Myocyte (in vitro differentiated cells): ENCODE measurements around the gene TWIST2. TPM values are rescaled to one million over a fixed set of nuclear protein-coding genes. Genes with fewer than 3 reads are reported as not detected.

ENCODE experiments used
- DNase-seq: peaks from one replicate; pipeline ENCODE4 v3.0.0-alpha.2; 2012; ENCODE audit warnings: low read depth
- total RNA-seq: library from RNA; depleted of rRNA; stranded (reverse); fragments of >200 nt; gene quantifications from 2 replicates; pipeline ENCODE4 v1.2.3, GENCODE V29; 2014

Gene TWIST2
- total RNA-seq, 1 donor from 2014 or later = 5.0 TPM

DNA sequence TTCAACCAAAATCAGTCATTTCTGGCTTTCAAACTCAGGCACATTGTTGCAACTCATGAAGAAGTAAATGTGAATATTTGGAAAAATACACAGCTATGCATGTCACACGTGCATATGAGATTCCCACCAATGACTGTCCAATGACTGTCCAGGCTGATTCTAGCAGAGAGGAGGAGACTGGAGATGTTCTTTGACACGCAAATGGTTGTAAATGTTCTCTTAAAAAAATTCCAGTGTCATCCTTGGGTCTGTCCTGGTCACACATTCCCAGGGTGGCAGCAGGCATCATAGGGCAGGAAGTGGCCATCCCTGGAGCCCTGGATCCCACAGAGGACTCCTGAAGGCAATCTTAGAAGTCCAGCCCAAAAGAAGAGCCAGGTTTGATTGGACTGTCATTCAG lies 40.9 kb downstream of the TWIST2 start:
- DNase-seq = no peak

DNA sequence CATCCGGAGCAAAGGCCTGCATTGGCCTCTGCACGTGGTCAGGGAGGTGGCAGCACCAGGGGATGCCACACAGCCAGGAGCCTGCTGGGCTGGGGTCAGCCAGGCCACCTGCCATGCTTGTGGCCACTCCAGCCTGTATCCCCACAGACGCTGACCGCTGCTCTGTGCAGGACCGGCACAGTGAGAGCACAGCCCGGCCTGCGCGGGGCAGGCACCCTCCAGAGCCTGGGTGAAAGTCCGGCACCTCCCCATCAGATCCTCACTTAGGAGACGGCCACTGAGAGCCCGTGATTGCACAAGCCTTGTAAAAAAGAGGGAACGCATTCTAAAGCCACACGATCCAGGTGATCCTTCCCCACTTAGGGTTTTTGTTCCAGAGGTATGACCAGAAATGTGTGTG lies 42.2 kb downstream of the TWIST2 start:
- no peak for DNase-seq

DNA sequence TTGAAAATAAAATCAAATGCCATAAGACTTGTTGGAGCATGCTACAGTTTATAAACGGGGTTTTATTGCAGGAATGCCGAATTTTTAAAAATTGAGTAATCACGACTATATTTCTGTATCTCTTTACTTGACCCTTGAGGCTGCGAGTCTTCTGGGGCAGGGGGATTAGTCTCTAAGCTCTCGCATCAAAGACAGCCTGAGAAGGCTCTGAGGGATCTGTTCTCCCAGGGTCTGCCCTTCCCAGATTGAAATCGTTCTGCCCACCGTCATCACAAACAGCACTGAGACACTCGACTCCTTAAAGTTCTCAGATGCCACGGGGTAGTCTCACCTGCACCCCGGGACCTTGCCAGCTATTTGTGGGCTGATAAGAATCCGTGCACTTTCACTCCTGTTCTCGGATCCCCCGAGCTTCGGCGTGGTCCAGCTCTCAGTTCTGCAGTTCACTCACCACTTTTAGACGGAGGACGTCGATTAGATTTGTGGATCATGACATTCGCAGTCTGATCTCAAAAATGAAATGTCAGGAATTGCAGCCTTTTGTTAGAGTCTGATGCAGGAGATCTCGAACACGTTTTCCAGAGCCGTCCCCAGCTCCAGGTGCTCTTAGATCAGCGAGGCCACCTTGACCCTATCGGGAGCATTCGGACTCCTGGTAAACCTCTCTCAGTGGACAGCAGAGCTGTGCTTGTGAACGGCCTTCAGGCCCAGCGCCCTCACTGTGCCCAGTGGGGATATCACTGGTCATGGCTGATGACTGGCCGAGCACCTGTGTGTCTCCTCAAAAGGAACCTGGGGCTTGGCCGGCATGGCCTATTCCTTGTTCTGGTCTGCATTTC lies 43.0 kb downstream of the TWIST2 start:
- DNase-seq = no peak

DNA sequence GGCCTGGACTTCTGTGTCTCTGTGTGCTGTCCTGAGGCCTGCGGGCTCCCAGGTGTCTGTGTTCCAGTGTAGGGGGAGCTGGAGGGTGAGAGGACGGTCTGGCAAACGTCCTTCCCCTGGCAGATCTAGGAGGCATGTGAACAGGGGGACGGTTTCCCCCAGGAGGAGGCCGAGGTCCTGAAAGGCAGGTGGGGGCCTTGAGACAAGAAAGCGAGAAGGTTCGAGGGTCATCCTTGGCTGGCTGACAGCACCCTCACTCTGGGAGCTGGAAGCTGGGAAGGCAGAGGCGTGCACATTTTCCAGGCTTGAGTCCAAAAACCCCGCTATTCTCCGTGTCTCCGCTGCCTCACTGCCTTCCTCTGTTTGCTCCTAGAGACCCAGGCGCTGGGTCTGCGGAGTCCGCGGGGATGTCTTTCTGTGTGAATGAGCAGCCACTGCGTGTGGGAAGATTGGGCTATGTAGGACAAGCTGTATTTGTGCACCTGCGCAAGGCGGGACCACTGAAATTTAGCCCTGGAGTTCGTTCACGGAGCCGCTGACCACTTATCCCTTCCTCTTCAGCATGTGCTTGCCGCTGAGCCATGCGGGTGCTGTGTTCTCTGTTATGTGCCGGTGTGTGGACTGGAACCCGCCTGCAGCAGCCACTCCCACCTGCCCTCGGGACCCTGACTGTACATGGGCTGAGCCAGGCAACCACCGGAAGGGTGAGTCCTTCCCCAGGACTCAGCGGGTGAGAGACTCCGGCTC lies 43.7 kb downstream of the TWIST2 start:
- no peak for DNase-seq

DNA sequence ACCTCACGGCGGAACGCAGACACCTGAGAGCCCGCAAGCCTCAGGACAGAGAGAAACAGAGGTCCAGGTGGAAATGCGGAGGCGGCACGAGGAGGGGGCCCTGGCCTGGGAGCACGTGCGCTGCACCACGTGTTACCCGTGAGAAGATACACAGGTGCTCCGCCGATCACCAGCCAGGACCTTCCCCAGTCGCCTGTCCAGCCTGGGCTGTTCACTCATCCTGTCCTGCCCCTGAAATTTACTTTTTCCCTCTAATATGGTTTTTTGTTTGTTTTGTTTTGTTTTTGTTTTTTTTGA lies 44.3 kb downstream of the TWIST2 start:
- no peak for DNase-seq

DNA sequence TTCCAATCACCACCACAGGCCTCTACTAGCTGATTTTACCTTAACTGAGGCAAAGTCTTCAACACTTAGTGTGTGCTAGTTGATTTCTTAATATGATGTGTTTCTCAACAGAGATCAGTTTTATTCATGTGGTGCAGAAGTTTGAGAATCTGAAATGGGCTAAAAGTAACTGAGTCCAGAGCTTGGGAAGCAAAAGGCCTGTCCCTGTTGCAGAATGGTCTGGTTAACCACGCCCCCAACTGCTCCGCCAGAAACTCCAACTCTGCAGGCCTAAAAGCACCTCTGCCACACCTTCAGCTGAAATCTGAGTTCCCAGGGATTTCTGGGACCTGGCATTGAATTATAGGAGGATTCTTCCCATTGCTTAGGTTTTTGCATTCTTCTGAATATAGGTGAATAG lies 44.9 kb downstream of the TWIST2 start:
- no peak for DNase-seq

DNA sequence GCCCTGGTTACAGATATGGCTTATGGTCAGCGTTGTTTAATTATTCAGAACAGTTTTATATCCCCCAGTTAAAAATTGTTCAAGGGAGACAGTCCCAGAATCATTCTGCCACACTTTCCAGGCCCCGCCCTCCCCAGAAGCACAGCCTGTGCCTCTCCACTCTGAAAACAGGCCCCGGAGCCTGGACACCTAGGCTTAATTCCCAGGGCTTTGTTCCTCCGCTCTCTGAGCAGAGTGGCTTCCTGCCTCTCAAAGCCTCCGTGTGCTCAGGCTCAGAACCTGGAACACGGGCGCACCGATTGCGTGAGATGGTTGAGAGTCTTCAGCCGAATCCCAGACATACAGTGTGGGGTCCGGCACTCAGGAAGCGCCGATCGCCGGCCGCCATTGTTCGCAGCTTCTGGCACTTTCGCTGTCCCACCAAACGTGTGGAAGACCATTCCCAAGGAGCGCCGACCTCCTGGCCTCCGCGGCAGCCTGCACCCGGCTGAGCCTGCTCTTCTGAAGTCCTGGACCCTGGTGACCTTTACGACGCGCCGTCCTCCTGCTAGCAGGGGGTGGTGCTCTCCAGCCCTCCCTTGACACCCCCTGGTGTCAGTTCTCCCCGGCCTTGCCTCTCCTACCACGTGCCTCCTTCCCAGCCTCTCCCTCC lies 45.6 kb downstream of the TWIST2 start:
- DNase-seq = no peak

DNA sequence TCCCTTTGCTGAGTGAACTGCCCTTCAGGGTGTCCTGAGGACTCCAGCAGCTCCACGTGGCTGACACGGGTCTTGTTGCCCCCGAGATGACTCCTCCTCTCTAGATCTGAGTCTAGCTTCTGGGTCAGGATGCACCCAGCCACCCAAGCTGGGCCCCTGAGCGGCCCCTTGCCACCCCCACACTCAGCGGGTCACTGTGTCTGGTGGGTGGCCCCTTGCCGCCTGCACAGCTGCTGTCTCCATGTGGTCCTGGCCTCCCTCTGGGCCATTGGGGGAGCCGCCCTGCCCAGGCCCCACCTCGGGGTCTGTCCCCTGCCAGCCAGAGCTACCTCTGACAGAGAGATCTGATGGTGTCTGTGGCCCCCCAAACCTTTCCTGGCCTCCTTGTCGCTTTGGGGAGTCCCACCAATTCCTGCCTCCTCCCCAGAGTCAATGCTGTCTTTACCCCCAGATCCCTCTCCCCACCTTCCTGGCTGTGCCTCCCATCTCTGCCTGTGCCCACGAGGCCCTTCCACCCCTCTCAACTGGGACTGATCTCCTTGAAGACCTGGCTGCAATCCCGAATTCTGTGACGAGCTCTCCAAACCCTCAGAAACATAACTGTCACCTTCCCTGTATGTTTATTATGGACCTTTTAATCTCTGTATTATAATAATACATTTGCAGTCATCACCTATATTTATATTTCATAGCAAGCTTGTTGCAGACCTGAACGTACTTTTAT lies 46.5 kb downstream of the TWIST2 start:
- no peak for DNase-seq

DNA sequence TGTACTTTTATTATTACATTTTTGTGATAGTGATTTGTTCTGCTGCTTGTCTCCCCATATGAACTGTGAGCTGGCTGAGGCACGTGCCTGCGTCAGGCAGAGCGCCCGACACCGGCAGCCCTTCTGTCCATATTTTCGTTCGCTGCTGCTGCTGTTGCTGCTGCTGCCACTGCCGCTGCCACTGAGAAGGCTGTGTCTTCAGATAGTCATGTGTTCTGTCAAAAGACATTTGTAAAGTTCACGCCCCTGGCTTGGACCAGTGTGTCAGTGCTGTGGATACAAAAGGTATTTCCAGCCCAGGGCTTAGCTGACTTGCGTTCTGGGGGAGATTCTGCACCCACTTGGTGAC lies 47.0 kb downstream of the TWIST2 start:
- DNase-seq = no peak

DNA sequence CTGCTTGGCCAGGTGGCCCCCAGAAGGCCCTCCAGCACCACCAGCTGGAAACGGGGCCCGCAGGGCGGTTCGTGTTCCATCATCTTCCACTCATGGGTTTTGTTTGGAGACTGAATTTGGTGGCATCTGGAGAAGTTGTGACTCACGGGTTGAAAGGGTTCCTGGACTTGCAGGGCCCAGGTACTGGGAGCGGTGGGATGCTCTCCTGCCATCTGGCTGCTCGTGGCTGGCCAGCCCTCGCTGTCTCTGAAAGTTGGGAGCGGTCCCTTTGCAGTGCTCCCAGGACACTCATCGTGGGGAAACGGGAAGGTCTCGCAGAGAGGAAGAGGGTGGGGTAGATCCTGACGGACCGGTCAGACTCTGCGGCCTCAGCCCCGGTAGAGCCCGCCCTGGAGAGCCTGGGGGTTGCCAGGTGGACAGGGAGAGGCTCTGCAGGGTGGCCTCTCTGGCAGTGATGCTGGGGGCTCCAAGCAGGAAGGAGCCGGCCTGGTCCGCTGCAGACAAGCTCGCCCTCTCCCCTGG lies 47.5 kb downstream of the TWIST2 start:
- no peak for DNase-seq

DNA sequence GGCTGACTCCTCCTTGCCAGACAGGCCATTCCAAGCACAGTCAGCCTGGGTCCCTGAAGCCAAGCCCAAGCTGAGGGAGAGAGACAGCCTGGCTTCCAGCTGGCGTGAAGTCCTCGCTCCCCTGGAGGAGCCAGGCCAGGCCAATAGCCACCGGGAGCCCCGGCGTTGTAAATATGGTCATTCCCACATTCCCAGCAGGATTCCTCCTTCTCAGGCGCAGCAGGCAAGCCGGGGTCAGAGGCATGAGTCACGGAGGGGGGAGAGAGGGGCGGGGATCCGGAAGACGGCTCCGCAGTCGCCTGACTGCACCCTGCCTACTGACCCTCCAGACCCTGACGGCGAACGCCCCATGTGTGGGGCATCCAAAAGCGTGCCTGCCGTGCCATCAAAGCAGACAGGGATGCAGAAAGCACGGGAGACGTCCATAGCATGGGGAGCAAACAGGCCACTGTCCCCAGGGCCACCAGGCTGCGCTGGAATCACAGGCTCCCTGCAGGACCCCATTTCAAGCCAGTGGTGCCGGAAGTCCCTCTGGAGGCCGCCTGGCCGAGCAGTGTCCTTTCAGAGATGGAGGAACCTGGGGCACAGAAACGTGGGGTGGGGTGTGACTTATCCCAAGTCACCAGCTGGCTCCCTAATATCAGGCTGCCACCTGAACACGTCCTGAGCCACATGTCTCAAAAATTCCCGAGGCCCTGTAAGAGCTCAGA lies 48.2 kb downstream of the TWIST2 start:
- DNase-seq = peak; percentile 69

DNA sequence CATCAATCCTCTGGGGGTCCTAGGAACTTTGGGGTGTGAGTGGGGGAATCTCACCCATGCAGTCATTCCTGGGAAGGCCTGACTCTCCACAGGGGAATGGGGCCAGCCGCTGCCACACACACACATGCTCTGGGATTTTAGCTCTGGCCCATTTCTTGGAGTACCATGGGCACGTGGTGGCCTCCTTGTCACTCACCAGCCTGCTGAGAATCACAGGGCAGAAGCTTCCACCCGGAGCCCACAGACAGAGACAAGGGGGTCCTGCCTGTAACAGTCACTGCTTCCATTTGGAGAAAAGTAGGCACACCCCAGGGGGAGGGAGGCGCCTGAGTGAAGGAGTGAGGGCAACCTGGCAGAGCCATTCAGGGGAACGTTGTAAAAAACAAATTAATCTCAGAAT lies 48.8 kb downstream of the TWIST2 start:
- DNase-seq = no peak

DNA sequence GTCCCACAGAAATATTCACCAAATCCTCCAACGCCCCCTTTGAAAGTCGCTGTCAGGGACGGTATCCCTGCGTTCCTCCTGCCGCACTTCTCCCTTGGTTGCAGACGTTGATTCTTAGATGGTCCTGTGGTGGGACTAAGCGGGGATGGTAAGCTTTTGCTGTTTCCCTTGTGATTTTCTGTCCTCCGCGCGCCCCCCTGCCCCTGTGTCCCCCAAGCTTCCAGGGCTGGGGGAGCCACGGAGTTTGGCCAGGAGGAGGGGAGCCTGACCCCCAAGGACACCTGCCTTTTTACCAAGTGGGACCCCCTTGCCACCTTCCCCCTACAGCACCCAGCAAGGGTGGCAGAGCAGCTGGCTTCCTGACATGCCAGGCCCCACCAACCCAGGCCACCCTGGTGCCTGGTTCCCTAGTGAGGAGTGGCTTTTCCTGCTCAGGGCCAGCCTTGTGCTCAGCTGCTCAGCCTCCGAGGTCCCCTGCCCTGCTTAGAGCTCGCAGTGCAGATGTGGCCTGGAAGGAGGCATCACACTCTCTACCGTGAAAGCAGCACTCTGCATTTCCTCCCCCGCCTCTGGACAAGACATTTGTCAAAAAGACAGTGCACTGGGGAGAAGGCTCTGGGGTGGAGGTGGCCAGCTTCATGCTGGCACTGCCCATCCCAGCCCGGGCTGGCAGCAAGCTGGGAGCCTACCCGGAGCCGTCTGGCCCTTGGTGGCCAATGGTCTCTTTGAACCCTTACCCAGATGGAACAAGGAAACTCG lies 49.4 kb downstream of the TWIST2 start:
- no peak for DNase-seq

DNA sequence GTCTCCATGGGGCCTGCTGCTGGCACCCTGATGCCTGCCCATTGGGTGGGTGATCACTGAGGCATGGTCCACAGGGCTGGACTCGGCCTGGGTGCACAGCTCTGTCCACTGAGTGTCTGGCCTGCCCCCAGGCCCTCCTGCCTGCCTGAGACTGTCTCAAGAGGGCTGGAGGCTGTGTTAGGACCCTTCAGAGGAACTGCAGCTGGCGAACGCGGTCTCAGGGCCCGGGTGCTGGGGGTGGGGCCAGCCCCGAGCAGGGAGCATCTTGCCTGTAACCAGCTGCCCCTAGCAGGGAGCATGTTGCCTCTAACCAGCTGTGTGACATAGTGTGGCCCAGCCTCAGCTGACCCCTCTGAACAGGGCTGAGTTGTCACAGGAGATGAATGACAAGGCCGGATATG lies 50.0 kb downstream of the TWIST2 start:
- no peak for DNase-seq

DNA sequence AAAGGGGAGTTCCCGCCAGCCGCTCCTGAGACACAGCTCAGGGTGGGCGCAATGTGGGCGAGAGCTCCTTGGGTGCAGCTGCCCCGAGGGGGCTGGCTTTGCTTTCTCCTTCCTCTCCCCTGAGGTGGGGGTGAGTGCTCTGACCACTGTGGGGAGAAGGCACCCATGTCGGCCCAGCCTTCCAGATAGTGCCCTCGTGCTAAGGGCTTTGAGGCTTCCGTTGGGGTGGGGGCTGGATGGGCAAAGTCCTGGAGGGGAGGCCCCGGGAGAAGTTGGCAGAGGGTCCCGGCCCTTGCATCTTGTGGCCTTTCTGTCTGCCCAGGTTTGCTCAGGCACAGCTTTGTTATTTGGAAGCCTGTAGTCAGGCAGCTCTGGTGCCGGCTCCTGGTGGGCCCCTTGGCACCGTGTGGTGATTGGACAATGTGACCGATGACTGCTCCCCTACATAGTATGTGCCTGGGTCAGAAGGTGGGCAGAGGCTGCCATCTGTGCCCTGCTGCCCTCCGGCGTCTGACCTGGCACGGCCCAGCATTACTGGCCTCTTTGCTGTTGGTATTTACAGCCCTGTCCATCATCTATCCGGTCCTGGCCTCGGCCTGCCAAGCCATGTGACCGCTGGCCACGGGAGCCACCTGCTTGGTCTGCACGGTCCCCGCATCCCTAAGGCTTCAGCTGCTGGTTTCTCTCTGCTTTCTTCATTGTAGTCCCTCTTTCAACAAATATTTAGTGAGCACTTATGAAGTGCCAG lies 50.8 kb downstream of the TWIST2 start:
- peak; percentile 60 for DNase-seq

DNA sequence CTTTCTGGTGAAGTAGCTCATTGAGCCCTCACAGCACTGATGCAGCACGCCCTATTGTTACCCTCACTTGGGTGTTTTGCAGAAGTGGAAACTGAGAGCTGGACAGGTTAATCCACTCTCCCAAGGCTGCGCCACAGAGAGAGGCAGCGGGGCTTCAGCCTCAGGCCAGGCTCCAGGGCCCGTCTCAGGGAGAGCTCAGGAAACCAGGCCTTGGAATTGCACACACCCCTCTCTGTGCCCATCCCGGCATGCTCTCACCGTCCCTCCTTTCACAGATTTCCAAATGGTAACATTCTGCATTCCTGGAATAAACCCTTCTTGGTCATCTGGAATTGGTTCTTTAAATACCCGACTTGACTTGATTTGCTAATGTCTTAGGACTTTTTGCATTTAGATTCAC lies 51.5 kb downstream of the TWIST2 start:
- DNase-seq = no peak

DNA sequence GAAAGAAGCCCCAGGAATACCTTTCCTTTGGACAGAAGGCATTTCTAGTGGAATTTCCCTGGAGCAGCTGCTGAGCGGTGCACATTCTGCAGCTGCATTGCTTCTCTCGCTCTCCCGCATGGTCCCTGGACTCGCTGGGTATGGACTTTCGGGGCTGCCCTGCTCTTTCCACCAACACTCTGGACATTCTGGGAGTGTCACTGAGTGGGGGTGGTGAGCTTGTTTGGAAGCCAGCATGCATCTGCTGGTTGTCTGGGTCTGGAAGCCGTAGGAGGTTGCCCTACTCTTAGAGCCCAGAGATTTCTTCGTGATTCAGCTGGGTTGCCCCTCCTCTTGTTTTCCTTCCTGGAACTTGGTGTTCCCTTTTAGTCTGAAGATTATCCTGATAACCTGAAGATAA lies 52.6 kb downstream of the TWIST2 start:
- no peak for DNase-seq

DNA sequence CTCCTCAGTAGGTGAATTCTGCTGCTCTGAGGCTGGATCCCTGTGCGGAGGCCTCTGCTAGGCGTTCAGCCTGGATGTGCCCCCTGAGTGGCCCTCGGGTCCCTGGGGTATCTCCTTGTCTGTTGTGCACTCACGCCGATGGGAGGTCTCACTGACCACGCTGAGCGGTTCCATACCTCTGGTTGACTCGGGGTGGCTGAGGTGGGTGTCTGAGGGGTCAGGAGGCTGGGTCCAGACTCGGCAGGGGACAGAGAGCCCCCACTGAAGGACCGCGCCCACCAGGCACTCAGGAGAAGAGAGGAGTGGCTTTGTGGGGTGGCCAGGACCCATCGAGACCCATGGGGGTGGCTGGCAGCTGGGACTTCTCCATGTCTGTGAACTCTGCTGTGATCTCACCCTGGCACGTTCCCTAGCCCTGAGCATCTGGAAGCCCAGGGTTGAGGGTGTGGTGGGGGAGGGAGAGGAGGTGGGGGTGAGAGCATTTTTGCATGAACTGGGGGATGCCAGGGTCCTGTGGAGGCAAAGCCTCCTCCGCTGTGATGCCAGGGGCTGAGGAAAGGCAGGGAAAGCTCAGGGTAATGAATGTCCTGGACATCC lies 53.7 kb downstream of the TWIST2 start:
- no peak for DNase-seq

DNA sequence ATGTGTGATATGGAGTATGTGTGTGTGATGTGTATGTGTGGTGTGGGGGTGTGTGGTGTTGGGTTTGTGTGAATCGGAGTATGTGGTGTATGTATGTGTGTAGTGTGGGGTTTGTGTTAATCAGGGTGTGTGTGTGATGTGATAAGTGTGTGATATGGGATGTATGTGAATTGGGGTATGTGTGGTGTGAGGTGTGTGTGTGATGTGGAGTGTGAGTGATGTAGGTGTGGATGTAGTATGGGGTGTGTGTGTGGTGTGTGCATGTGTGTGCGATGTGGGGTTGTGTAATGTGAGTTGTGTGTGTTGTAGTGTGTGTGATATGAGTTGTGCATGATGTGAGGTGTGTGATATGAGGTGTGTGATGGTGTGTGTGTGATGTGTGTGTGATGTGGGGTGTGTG lies 54.4 kb downstream of the TWIST2 start:
- no peak for DNase-seq
